SIG-M5 (cell line): ENCODE measurements around the gene SLC6A16.
"Not testable (repeated sequence)": the region's sequence is repeated elsewhere in the genome, so short reads cannot be mapped to it uniquely, and the experiment has no call there.

ENCODE experiments used
- DNase-seq: peaks from one replicate; lab custom pipeline; 2025; lab: John Stamatoyannopoulos, UW

The SLC6A16 gene

DNA sequence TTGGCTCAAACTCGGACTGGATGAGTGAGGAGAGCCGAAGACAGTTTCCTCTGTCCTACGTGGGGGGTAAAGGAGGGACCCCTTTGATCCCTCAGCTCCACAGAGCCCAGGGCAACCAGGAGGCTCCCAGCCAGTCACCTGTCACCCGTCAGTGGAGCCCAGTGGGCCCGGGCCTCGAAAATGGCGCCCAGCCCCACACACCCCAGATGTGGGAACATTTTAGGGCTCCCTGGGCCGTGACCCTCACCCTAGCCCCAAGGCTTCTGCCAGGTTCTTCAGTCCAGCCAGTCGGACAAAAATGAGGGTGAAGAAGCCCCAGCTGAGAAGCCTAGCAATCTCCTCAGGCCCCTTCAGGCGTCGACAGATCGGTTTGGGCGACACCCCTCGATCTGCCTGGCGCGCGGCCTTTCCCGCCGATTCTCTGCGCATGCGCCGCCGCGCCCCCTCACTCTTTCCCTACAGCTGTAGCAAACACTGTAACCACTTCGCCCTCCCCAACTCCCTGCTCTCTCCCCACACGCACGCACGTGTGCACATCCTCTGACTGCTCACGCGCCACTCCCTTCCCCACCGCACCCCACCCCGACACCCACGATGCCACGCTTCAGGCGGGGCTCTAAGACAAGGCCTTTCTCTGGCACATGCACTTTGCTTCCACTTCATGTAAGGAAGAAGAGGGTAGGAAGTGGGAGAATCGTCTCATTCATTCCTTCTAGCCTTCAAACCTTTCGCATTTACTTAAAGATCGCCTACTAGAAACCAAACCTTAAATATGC is at the start of gene SLC6A16:
TSS of gene SLC6A16 (minus strand) at position 391 of the 776 bp plus-strand sequence. CDS start 13,844 bp downstream, outside the sequence.
- DNase-seq: no peak

DNA sequence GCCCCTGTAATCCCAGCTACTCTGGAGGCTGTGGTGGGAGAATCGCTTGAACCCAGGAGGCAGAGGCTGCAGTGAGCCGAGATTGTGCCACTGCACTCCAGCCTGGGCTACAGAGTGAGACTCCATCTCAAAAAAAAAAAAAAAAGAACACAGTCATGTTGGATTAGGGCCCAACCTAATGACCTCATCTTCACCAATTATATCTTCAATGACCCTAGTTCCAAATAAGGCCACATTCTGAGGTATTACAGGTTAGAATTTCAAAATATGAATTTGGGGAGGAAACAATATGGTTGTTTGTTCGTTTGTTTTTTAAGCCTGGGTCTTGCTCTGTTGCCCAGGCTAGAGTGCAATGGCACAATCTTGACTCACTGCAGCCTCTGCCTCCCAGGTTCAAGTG is 48.2 kb upstream of the SLC6A16 start:
- not testable (repeated sequence) for DNase-seq

DNA sequence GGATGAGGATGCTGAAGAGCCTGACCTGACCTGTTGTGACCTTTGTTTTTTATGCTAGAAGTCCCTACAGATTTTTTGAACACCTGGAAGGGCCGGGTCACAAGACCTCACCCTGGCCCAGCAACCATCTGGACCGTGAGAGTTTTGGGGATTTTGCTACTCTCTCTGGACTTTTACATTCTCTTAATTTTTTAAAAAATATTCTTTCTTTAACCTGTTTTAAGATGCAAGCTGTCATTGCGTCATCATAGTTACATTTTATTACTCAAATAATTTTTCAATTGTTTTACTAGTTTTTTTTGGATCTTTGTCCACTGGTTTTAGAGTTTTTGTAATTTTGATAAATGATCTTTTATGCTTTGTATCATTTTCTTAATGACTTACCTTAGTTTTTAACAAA is 46.2 kb upstream of the SLC6A16 start:
- no peak for DNase-seq

DNA sequence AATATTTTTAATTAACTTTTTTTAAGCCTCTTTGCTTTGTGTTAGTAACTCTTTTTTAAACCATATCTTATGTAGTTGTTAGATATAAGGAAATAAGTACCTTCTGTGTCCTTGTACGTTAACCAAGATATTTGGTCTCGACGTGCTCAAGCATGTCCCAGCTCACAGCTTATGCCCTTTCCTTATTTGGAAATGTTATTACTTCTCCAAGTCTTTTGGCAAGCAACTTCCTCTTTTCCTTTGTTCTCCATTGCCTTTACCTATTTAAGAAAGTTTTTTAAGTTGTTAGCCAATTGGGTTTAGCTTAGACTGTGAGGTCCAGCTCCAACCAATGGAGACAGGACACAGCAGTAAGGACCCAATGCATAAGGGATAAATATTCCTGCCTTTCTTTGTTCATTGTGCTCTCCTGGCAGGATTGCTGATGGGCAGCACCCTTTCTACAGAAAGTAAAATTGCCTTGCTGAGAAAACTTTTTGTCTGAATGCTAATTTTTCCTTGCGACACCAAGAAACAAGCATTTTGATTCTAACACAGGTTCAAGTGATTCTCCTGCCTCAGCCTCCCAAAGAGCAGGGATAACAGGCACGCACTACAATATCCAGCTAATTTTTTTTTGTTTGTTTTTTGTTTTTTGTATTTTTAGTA is 43.8 kb upstream of the SLC6A16 start:
- DNase-seq: no peak

DNA sequence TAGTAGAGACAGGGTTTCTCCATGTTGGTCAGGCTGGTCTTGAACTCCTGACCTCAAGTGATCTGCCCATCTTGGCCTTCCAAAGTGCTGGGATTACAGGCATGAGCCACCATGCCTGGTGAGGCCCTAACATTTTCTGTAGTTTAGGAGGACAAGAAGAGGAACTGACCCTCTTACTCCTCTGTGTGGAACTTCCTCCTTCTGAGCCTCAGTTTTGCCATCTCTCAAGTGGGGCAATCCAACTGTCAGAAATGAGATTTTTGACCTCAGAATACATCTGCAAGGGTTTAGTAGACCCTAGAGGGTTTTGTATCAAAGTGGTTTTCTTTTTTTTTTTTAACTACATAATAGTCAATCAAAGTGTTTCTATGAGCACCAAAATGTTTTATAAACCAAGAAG is 41.1 kb upstream of the SLC6A16 start:
- DNase-seq: no peak

DNA sequence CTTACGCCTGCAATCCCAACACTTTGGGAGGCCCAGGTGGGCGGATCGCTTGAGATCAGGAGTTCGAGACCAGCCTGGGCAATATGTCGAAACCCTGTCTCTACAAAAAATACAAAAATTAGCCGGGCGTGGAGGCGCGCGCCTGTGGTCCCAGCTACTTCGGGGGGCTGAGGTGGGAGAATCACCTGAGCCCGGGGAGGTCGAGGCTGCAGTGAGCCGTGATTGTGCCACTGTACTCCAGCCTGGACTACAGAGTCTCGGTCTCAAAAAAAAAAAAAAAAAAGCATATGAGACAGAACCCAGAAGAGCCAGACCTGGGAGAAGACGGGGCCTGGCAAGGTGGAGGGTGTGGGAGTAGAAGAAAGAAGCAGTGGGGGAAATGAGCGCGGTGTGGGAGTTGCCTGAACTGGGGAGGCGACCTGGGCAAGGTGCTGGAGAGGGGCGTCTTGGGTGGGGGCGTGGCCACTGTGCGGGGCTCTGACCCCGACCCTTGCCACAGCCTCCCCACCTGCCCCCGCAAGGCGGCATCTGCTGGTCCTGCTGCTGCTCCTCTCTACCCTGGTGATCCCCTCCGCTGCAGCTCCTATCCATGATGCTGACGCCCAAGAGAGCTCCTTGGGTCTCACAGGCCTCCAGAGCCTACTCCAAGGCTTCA is 39.2 kb upstream of the SLC6A16 start:
- DNase-seq: no peak

DNA sequence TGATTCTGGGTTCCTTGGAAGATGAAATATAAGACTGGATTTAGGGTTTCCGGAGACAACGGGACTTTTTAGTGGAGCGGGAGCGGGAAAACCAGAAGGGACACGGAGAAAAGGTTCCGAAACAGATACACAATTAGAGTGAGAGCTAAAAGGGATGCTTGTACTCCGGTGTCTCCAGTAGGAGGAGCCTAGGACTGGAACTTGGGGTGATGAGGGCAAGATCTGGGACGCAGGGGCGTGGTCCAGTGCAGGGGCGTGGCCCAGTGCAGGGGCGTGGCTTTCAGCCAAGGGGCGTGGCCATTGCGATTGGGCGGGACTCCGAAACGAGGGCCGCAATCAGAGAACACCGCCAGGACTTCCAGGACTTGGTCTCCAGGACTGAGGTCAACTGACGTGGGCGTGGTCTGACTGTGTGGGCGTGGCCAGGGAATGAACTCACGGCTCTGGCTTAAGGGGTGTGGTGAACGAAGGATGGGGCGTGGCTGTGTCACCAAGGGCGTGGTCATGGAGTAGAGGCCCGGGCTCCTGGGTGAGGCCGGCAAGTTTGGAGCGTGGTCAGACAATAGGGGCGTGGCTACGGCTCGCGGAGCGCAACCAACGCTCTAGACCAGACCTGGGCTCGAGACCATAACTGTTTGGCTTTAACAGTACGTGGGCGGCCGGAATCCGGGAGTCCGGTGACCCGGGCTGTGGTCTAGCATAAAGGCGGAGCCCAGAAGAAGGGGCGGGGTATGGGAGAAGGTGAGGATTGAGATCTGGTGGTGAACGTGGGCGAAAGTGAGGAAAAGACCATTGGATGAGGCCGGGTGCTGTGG is 38.5 kb upstream of the SLC6A16 start, which contains the start of gene DKKL1:
TSS of gene DKKL1 (plus strand) at position 610 of the 815 bp plus-strand sequence. CDS start at position 732, 122 bp downstream.
- DNase-seq: no peak

DNA sequence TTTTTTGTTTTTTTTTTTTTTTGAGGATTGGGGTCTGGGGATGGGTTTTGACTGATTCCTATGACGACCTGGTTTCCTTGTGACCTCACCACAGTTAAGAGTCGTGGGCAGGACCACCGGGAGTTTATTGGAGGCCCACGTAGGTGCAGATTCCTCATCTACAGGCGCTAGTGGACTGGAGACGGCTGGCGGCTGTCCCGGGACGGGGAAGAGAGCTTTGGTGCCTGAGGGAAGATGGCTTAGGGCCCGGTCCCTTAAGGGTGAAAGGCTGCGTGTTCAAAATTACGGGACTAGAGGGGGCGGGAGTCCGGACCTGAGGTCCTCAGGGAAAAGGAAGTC is 37.9 kb upstream of the SLC6A16 start:
- no peak for DNase-seq

DNA sequence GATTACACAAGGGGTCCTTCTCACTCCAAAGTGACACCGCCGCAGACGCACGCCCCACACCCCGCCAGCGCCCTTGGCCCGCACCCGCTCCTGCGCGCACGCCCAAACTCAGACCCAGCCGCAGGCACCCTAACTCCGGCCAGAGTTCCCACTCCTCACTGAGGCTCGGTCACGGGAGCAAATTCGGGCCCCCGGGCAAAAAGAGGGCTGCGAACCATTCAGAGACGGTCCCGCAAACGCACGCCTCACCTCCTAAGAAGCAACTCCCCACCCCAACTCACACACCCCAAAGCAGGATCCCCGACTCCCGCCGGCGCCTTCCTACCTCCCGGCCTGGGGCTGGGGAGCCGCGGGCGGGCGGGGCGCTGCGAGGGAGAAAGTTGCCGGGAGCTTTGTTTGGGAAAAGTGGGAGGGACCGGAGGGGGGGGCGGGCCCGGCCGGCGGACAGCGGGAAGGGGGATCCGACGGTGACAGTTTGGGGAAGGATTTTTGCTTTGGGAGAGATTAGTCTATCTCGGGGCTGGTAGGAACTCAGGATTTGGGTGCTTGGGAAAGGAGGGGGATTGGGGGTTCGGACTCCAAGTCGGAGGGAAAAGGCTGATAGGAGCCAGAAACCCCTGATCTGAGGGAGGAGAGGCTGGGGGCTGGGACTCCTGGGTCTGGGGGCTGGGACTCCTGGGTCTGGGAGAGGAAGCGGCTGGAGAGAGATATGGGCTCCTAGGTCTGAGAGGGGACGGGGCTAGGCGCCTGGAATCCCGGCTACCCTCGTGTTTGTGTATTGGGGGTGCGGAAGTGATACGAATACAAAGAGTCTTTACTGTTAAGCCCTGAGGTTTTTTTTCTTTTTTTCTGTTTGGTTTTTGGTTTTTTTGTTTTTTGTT is 37.3 kb upstream of the SLC6A16 start, which contains the start of gene TEAD2:
TSS of gene TEAD2 (minus strand) at position 369 of the 881 bp plus-strand sequence. CDS start 2,341 bp downstream, outside the sequence.
- DNase-seq: no peak

DNA sequence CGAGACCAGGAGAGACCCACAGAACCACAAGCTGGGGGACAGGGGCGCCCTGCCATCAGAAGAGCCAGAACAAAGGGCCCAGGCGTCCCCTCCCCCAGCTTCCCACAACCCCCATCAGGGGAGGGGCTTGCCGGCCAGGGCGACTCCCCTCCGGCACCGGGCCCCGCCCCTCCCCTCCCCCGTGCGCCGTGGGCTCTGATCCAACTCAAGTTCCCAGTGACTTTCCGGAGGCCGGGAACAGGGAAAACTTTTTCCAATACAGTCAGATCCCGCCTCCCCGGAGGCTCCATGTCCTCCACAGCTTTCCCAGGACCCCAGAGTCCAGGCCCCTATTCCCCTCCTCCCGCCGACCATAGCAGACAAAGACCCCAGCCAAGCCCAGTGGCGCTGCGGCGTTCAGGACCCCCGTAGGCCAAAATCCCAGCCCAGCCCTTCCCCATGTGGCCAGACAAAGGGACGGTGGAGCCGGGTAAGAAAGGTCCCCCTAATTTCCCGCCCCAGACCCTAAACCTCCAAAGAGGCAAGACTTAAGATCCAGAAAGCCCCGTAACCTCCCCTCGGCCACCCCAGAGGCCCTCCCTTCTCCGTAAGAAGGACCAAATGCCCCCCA is 36.6 kb upstream of the SLC6A16 start:
- DNase-seq: no peak

DNA sequence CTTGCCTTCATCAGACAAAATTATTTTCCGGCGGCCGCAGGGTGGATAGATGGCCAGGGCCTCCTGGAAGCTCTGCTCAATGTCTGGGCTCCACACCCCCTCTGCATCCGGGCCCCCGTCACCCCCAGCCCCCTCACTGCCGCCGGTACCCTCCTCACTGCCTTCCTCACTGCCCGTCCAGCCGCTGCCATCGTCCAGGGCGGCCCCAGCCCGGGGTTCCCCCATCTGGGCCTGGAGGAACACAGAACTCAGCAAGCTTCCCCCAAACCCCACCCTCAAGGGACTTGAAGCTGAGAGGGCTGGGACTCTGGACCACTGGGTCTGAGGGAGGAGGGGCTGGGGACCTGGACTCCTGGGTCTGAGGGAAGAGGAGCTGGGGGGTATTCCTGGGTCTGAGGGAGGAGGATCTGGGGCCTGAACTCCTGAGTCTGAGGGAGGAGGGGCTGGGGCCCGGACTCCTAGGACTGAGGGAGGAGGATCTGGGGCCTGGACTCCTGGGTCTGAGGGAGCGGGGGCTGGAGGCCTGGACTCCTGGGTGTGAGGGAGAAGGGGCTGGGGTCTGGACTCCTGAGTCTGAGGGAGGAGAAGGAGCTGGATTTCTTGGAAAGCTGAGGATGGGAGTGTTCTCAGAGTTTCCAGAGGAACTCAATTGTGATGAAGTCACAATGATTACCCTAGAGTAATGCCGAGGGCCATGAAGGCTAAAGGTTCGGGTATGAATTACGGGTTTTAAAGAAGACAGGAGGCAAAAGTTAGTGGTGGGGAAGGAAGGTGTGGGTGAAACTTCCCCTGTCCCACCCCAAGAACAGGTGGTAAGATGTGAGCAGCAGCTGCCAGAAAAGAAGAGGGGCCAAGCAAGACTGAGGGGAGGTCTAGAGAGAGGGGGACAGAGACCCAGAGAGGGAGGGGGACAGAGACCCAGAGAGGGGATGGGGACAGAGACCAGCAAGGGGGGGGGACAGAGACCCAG is 35.1 kb upstream of the SLC6A16 start:
- DNase-seq: no peak

DNA sequence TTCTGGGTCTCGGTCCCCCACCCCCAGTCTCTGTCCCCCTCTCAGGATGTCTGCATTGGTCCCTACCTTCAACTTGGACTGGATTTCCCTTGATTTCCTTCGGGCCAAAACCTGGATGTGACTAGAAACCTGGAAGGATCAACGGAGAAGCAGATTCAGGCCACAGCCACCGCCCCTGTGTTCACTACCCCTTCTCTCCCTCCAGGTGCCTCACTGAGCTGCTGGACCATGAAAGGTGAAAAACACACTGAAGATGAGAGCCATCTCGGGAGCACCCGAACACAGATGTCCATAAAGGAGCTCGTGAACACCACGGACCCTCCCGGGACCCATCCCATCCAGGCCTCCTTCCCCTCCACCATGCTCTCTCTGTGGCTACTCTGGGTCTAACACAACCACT is 32.2 kb upstream of the SLC6A16 start:
- DNase-seq: no peak

DNA sequence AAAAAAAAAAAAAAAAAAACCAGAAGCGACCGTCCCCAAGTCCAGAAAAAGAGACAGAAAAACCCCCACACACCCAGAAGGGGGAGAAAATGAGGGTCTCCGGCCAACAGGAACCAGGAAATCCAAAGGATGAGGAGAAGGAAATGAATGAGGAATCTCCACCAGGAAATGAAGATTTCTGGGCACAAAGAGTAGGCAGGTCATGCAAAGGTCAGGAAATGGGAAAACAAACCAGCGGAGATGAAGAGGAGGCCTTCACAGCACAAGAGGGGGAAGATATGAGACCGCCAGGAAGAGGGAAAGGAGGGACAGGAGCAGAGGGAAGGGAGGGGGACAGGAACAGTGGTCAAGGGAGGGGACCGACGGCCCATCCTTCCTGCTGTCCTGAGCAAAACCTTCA is 31.4 kb upstream of the SLC6A16 start:
- DNase-seq: no peak

DNA sequence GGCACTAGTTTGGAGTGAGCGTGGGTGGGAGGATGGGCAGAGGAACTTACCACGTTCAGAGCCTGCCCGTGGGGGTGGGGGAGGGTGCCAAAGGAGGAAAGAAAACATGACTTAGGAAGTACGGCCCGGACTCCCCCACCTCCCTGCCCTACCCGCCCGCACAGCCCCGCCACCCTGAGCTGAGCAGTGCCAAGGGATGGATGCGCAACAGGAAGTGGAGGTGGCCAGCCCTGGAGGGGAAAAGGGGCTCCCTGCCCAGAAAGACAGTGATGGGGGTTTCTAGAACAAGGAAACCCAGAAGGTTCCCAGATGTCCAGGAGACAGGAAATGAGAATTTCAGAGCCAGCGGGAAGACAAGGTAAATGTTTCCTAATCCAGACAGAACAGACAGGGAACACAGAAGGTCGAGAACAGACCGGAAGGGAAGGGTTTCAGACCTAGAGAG is 30.9 kb upstream of the SLC6A16 start:
- no peak for DNase-seq

DNA sequence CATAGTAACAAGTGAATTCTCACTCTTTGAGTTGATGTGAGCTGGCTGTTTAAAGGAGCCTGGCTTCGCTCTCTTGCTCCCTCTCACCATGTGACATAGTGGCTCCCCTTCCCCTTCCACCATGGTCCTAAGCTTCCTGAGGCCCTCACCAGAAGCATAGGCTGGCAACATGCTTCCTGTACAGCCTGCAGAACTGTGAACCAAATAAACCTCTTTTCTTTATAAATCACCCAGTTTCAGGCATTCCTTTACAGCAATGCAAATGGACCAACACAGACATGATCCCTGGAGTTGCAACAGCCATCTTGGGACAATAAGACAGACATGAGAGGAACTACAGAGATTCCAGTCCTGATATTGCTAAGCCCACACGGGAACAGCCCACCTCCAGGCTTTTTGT is 24.6 kb upstream of the SLC6A16 start:
- no peak for DNase-seq

DNA sequence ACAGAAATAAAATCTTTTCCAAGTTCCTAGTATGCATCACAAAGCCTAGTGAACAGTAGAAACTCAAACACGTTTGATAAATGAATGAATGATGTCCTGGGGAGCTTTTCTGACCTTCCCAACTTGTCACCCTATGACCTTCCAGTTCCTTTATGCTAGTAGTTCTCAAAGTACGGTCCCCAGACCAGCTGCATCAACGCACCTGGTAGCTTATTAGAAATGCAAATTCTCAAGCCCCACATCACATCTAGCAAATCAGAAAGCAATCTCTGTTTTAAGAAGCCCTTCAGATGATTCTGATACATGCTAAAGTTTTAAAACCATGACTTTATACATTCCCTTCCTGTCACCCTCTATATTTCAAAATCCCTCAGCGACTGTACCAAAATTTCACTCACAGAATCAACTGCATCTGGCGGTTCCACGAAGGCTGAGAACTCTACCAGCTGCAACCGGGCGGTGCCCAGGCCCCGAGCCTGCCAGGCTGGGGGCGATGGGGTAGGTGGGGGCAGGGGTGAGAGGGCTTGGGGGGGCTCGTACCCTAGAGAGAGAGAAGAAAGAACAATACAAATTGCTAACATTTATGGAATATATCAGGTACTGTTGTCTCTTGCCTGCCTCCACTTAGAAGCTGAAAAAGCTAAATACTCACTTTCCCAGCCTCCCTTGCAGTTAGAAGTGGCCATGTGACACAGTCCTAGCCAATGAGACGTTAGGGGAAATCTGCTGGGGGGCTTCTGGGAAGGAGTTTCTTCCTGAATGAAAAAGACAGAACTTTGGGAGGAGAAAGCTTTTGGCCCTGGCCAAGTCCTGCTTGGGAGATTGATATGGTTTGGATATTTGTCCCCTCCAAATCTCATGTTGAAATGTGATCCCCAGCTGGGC is 23.6 kb upstream of the SLC6A16 start:
- DNase-seq: no peak

DNA sequence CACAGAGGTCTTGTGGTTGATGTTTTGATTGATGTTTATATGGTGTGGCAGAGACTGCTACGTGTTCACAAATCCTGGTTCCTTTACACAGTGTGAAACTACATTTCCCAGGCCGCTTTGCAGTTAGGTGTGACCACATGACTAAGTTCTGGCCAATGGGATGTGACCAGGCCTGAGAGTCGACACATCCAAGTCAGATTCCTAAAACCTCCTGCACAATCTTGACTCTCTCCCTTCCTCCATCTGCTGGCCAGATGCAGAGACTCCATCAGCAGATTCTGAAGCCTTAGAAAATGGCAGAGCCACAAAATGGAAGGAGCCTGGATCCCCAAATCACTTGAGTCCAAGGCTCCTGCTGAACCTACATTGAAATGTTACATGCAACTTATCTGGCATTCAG is 22.8 kb upstream of the SLC6A16 start:
- DNase-seq: no peak

DNA sequence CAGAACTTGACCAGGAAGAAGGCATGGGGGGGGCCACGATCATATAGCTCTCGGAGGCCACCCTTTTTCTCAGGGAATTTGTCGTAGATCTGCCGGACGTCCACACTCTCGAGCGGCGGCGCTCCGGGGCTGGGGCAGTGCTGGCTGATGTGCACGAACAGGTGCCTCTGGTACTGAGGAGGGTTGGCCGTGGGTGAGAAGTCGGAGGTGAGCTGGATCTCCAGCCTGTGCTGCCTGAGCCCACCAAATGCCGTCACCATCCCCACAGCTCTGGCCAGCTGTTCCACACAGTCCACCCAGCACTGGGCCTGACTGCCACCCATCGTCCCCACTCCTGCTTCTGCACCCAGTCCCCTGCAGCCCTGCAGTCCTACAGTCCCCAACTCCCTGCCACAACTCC is 22.2 kb upstream of the SLC6A16 start:
- no peak for DNase-seq
